Breast epithelium (tissue), 4 donors: Measurements from ENCODE around the gene MFAP3L. TPM values are rescaled to one million over a fixed set of nuclear protein-coding genes. Genes with fewer than 3 reads are reported as not detected.

Experiments used
- DNase-seq, 2 donors: peaks; one replicate each; pipeline ENCODE4 v3.0.0-alpha.2; 2019; ENCODE audit warnings: low spot score in 2 of 2
- H3K27ac ChIP-seq, 2 donors: fragments of 200-600 bp; sonication (generic) in 1 of 2; one replicate each; pipeline ENCODE4 v1.5.1; 2016 to 2019; ENCODE audit warnings: mild to moderate bottlenecking in 1 of 2
- H3K27me3 ChIP-seq, 2 donors: fragments of 200-600 bp; sonication (generic) in 1 of 2; one replicate each; pipeline versions ENCODE4 v1.5.1 to v1.6.0; 2017 to 2019; ENCODE audit warnings: control low read depth in 1 of 2, mild to moderate bottlenecking in 1 of 2
- H3K36me3 ChIP-seq: fragments of 200-600 bp; one replicate; pipeline ENCODE4 v1.5.1; 2019
- H3K4me1 ChIP-seq, 2 donors: fragments of 200-600 bp; sonication (generic); one replicate each; pipeline ENCODE4 v1.5.1; 2016 to 2019; ENCODE audit warnings: control low read depth in 1 of 2
- H3K4me3 ChIP-seq, 3 donors: fragments of 200-600 bp; sonication (generic); 1 replicate in 2 of 3; 2 replicates in 1 of 3; pipeline ENCODE4 v1.5.1; 2016 to 2019; ENCODE audit warnings: mild to moderate bottlenecking in 3 of 3, moderate library complexity in 2 of 3
- H3K9me3 ChIP-seq, 2 donors: fragments of 200-600 bp; sonication (generic) in 1 of 2; one replicate each; pipeline ENCODE4 v1.5.1; 2016 to 2019; ENCODE audit warnings: control low read depth in 1 of 2
- POLR2A ChIP-seq: fragments of 450-650 bp; IDR thresholded peaks from one replicate; pipeline ENCODE4 v1.6.1; 2016; ENCODE audit warnings: antibody characterized with exemption, mild to moderate bottlenecking, moderate library complexity
- POLR2AphosphoS5 ChIP-seq, 3 donors: sonication (generic); formaldehyde crosslinking; IDR thresholded peaks; one replicate each; pipeline ENCODE4 v1.6.1; 2017; ENCODE audit warnings: antibody characterized with exemption in 3 of 3
- intact Hi-C: fragments of 100-400 bp; cut with DNase I; formaldehyde crosslinking; loops from one replicate; pipeline ENCODE4 v1.15.1; 2023; ENCODE audit warnings: low total_unique reads
- total RNA-seq, 3 donors: library from RNA; depleted of rRNA; stranded (reverse); fragments of >200 nt; gene quantifications; one replicate each; pipeline ENCODE4 v1.1.0, GENCODE V29; 2016
- TF ChIP-seq, protein P1 (sequence below), 3 donors: fragments of 450-650 bp; IDR thresholded peaks; one replicate each; pipeline ENCODE4 v1.5.1; 2016 to 2017; ENCODE audit warnings: antibody characterized with exemption in 3 of 3, mild to moderate bottlenecking in 3 of 3, moderate library complexity in 3 of 3

MFAP3L gene
- total RNA-seq, 3 donors from 2014 or later, result 5.1 to 87.4 (median 19.3) TPM

DNA sequence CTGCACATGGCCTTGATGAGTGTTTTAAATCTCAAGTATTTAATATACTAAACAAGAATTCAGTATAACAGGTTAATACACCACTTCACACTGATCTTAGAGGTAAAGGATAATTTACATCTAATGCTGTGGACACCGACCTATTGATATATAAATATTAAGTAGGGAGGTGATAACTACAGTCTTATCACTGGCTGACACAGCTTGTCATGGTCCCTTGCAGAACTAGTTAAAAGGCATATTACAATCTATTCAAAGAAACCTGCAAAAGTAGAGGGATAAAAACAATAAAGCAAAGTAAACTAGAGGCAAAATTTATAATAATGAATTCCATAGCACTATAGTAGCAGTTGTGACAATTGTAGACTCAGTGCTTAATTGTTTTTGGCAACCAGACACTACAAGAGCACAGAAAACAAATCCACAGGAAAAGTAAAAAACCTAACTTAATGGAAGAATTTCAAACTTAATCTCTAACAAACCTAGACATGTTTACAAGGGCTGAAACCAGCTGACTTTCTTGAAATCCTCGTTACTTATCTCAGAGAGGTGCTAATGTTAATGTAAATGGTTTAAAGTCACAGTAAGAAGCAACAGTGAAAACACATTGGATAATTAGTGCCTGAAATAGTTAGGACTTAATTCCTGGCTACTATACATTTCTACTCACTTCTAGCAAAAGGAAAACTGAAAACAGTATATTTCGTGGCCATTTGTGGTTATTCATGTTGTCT, 25.0 kb downstream of the MFAP3L start:
- no peak for DNase-seq
- H3K27me3 ChIP-seq, result no peaks in the 10 kb centered on the region
- TF ChIP-seq POLR2A, result no peak
- TF ChIP-seq, protein P1, sequence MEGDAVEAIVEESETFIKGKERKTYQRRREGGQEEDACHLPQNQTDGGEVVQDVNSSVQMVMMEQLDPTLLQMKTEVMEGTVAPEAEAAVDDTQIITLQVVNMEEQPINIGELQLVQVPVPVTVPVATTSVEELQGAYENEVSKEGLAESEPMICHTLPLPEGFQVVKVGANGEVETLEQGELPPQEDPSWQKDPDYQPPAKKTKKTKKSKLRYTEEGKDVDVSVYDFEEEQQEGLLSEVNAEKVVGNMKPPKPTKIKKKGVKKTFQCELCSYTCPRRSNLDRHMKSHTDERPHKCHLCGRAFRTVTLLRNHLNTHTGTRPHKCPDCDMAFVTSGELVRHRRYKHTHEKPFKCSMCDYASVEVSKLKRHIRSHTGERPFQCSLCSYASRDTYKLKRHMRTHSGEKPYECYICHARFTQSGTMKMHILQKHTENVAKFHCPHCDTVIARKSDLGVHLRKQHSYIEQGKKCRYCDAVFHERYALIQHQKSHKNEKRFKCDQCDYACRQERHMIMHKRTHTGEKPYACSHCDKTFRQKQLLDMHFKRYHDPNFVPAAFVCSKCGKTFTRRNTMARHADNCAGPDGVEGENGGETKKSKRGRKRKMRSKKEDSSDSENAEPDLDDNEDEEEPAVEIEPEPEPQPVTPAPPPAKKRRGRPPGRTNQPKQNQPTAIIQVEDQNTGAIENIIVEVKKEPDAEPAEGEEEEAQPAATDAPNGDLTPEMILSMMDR (IDR thresholded peaks at IDR 0.05), result no peak
- H3K4me1 ChIP-seq, result no peaks in the 10 kb centered on the region
- peak overlapping the region; percentile 2 to 38 for H3K27ac ChIP-seq
- H3K4me3 ChIP-seq, result no peak overlapping the region
- H3K36me3 ChIP-seq, result no peaks in the 10 kb centered on the region
- intact Hi-C loops, result no loop called here
- no peaks in the 10 kb centered on the region for H3K9me3 ChIP-seq

DNA sequence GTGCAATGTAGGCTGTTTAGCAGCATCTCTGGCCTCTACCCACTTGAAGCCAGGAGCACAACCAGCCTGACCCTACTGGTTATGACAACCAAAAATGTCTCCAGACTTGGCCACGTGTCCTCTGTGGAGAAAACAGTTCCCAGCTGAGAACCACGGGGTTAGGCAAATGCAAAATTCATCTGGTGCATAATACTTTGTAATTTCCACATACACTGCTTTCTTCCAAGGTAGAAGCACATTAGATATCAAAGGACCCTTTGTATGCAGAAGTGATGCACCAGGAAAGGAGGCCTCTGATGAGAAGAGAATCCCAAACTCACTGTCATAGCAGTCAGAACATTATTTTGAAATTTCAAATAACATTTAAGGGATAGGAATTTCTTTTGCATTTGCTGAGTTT, 26.3 kb downstream of the MFAP3L start:
- no peaks in the 10 kb centered on the region for H3K4me1 ChIP-seq
- no peak overlapping the region for H3K4me3 ChIP-seq
- no peaks in the 10 kb centered on the region for H3K9me3 ChIP-seq
- H3K27ac ChIP-seq, result no peak overlapping the region
- TF ChIP-seq POLR2AphosphoS5 (IDR thresholded peaks at IDR 0.05), result no peak
- TF ChIP-seq POLR2A, result no peak
- TF ChIP-seq, protein P1 (IDR thresholded peaks at IDR 0.05), result no peak
- no peak for DNase-seq
- no peaks in the 10 kb centered on the region for H3K36me3 ChIP-seq
- H3K27me3 ChIP-seq, result no peaks in the 10 kb centered on the region
- intact Hi-C loops, result no loop called here

DNA sequence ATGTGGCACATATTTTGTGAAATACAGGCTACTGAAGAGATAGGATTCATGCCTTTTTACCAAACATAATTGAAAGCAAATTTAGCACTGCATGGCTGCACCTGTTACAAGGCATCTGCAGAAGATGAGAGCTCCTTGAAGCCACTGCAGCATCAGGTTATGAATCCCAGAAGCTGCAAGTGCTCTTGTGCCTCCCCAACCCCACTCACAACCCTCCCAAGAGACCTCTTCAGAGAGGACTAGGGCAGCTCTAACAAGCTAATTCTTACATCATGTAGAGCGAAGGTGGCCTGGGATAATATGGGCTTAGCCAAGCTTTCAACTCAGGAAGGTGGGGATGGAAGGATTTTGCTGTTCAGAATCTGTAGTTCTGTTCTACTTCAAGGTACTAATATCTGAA, 27.2 kb downstream of the MFAP3L start:
- DNase-seq, result no peak
- Histone ChIP-seq H3K27me3 (no peaks in the 10 kb centered on the region), H3K27ac (no peak overlapping the region), H3K36me3 (no peaks in the 10 kb centered on the region), H3K4me1 (no peaks in the 10 kb centered on the region), H3K9me3 (no peaks in the 10 kb centered on the region), H3K4me3 (no peak overlapping the region)
- TF ChIP-seq, protein P1 (IDR thresholded peaks at IDR 0.05), result no peak
- no peak for TF ChIP-seq POLR2A
- no peak for TF ChIP-seq POLR2AphosphoS5 (IDR thresholded peaks at IDR 0.05)
- intact Hi-C loops, result no loop called here

DNA sequence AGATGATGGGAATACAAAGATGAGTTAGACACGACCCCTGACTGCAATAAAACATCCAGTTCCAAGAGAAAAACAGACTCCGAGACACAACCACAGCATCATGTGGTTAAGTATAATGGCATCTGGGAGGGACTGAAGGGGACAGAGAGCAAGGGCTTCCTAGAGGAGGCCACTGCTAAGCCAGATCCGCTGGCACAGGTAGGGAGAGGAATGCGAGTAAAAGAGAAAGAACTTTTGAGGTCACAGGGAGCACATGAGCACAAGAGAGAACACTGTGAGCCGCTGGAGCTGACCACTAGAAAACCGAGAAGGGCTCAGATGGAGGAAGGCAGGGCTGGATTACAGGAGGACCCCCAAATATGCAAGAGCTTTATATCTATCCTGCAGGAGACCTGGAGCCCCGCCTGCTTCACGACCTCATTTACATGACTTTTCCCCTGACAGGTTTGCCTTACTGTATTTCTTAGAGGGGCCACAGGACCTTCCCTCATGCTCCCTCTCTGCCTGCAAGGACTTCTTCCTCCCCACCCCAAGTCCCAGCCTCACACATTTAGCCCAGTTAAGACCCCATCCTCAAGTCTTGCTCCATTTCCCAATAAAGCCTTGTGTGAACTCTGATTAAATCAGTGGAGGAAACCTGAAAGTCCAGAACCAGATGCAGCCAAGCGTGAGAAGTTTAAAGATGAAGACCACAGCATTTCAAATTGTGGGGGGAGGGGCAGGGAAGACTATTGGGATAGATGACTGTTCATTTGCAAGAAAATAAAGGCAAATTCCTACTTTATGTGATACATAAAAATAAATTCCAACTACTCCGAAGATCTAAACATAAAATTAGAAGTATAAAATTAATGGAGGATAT, 29.6 kb downstream of the MFAP3L start:
- DNase-seq, result no peak
- no peaks in the 10 kb centered on the region for H3K36me3 ChIP-seq
- no peaks in the 10 kb centered on the region for H3K27me3 ChIP-seq

DNA sequence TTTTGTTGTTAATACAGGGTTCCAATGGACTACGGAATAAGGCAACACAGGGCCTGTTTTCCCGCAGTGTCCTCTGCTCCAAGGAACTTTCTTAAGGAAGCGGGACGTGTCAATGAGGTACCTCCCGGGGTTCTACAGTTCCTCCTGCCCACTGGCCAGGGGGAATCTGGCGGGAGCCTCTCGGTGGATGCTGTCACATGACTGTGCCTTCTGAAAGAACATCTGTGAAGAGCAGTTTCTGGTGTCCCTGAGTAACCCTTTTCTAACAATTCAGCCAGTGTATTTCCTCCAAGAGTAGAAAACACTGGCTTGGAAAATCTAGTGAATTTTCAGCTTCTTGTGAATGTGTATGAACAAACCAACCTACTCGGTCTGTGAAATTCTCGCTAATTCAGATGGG, 32.7 kb downstream of the MFAP3L start:
- H3K9me3 ChIP-seq, result no peaks in the 10 kb centered on the region
- DNase-seq, result peak in 1 of 2 donors; percentile 30
- TF ChIP-seq POLR2AphosphoS5 (IDR thresholded peaks at IDR 0.05) (no peak), POLR2A (no peak)
- TF ChIP-seq, protein P1 (IDR thresholded peaks at IDR 0.05), result no peak

More for the DNA sequence above, 29.6 kb downstream of the MFAP3L start:
- no peak for TF ChIP-seq POLR2AphosphoS5 (IDR thresholded peaks at IDR 0.05)
- Histone ChIP-seq H3K4me3 (no peak overlapping the region), H3K9me3 (no peaks in the 10 kb centered on the region), H3K4me1 (no peaks in the 10 kb centered on the region), H3K27ac (no peak overlapping the region)
- intact Hi-C loops, result no loop called here

More for the DNA sequence above, 32.7 kb downstream of the MFAP3L start:
- intact Hi-C loops, result no loop called here
- H3K4me3 ChIP-seq, result no peak overlapping the region
- H3K36me3 ChIP-seq, result no peaks in the 10 kb centered on the region
- no peaks in the 10 kb centered on the region for H3K4me1 ChIP-seq
- peak overlapping the region; percentile 41 to 43 for H3K27ac ChIP-seq
- no peaks in the 10 kb centered on the region for H3K27me3 ChIP-seq
